Keratinocyte (primary cell): ENCODE data around the gene ZNF316. TPM values are rescaled to one million over a fixed set of nuclear protein-coding genes. Genes with fewer than 3 reads are reported as not detected.

Experiments used
- DNase-seq: peaks from one replicate; pipeline ENCODE4 v3.0.0-alpha.2; 2011; ENCODE audit warnings: low read depth, missing footprints, low spot score
- FAIRE-seq: peaks from 2 replicates; lab custom pipeline; 2011; peaks lifted over from hg19 to GRCh38; lab: Jason Lieb, UNC
- H2AFZ ChIP-seq: 2 replicates; pipeline ENCODE4 v1.6.0; 2012; ENCODE audit warnings: low read length, control low read depth, inconsistent platforms; ENCODE audit not compliant: control insufficient read depth
- H3K27ac ChIP-seq: 2 replicates; pipeline ENCODE4 v1.5.1; 2011; ENCODE audit warnings: low read length; ENCODE audit not compliant: control insufficient read depth, insufficient read depth
- H3K27me3 ChIP-seq: 3 replicates; pipeline ENCODE4 v1.6.0; 2011; ENCODE audit warnings: low read length; ENCODE audit not compliant: control insufficient read depth, insufficient read depth; ENCODE audit errors: extremely low read depth
- H3K36me3 ChIP-seq, 2 experiments: 2 replicates in 1 of 2; 3 replicates in 1 of 2; pipeline ENCODE4 v1.5.1; 2011; ENCODE audit warnings: low read length in 2 of 2, mild to moderate bottlenecking in 1 of 2; ENCODE audit not compliant: control insufficient read depth in 2 of 2, insufficient read depth in 2 of 2; ENCODE audit errors: extremely low read depth in 1 of 2
- H3K4me1 ChIP-seq: 3 replicates; pipeline ENCODE4 v1.5.1; 2011; ENCODE audit warnings: low read length; ENCODE audit not compliant: control insufficient read depth, insufficient read depth; ENCODE audit errors: extremely low read depth
- H3K4me2 ChIP-seq: 3 replicates; pipeline ENCODE4 v1.6.0; 2011; ENCODE audit warnings: low read depth, low read length; ENCODE audit not compliant: control insufficient read depth, insufficient read depth; ENCODE audit errors: extremely low read depth
- H3K4me3 ChIP-seq, 3 experiments: fragments of 200-600 bp in 1 of 3; sonication (generic) in 1 of 3; 2 replicates in 2 of 3; 3 replicates in 1 of 3; pipeline ENCODE4 v1.5.1; 2011 to 2016; ENCODE audit warnings: low read length in 3 of 3, mild to moderate bottlenecking in 3 of 3, control low read depth in 2 of 3, inconsistent platforms in 1 of 3, low read depth in 1 of 3, mixed read lengths in 1 of 3, mixed run types in 1 of 3, moderate library complexity in 1 of 3; ENCODE audit not compliant: control insufficient read depth in 2 of 3, insufficient read depth in 2 of 3; ENCODE audit errors: extremely low read depth in 1 of 3
- H3K79me2 ChIP-seq: 2 replicates; pipeline ENCODE4 v1.6.0; 2012; ENCODE audit warnings: low read length; ENCODE audit not compliant: control insufficient read depth, insufficient read depth
- H3K9ac ChIP-seq: 3 replicates; pipeline ENCODE4 v1.6.0; 2011; ENCODE audit warnings: low read length; ENCODE audit not compliant: control insufficient read depth, insufficient read depth; ENCODE audit errors: extremely low read depth
- H3K9me1 ChIP-seq: 3 replicates; pipeline ENCODE4 v1.6.0; 2011; ENCODE audit warnings: low read length; ENCODE audit not compliant: control insufficient read depth, insufficient read depth; ENCODE audit errors: extremely low read depth
- H3K9me3 ChIP-seq: 2 replicates; pipeline ENCODE4 v1.5.1; 2012; ENCODE audit warnings: low read depth, low read length; ENCODE audit not compliant: control insufficient read depth
- H4K20me1 ChIP-seq: 3 replicates; pipeline ENCODE4 v1.6.0; 2011; ENCODE audit warnings: low read length; ENCODE audit not compliant: control insufficient read depth, insufficient read depth; ENCODE audit errors: extremely low read depth
- CTCF ChIP-seq, 3 experiments: IDR thresholded peaks in 1 of 3; conservative IDR thresholded peaks in 1 of 3; optimal IDR thresholded peaks in 1 of 3; 2 replicates in 2 of 3; 3 replicates in 1 of 3; pipeline versions ENCODE3 to v1.5.1; 2011; ENCODE audit warnings: low read length in 3 of 3, mild to moderate bottlenecking in 3 of 3, moderate library complexity in 2 of 3, control low read depth in 1 of 3, inconsistent platforms in 1 of 3; ENCODE audit not compliant: insufficient read depth in 2 of 3; ENCODE audit errors: extremely low read depth in 1 of 3
- EZH2 ChIP-seq: IDR thresholded peaks from one replicate; pipeline ENCODE4 v1.6.1; 2012; ENCODE audit warnings: inconsistent platforms, mild to moderate bottlenecking, low read length, moderate library complexity
- dilution Hi-C: fragments of 300-500 bp; cut with MboI; formaldehyde crosslinking; loops from one replicate; pipeline ENCODE4 v1.7.0; 2020; ENCODE audit warnings: low sequenced_read_pairs; ENCODE audit not compliant: extremely low pct_ligation_motif_present
- polyA plus RNA-seq, 5 experiments: library from polyadenylated mRNA; depleted of rRNA in 3 of 5; stranded (reverse) in 3 of 5; stranded (forward) in 1 of 5; unstranded in 1 of 5; fragments of >200 nt; gene quantifications; 1 replicate in 1 of 5; 2 replicates in 3 of 5; 3 replicates in 1 of 5; pipeline versions ENCODE4 v1.2.1 to v1.2.3, GENCODE V29; 2011 to 2012; ENCODE audit warnings: missing spikeins in 2 of 5, low read depth in 1 of 5, low replicate concordance in 1 of 5

Gene ZNF316
- polyA plus RNA-seq, 1 donor (not counting 4 experiments of a cell fraction or from before 2014, with no cell fraction given), result 5.1 TPM

GRCh38 chr7:6630007-6630849 lies 6.9 kb upstream of the ZNF316 start:
- Histone ChIP-seq H4K20me1 (no peaks in the 10 kb centered on the region), H3K79me2 (no peaks in the 10 kb centered on the region), H3K9me1 (no peaks in the 10 kb centered on the region), H3K27me3 (no peaks in the 10 kb centered on the region), H3K4me2 (no peak overlapping the region), H3K4me1 (peaks cover 6% of the 10 kb centered on the region), H3K4me3 (no peak overlapping the region), H3K27ac (no peak overlapping the region), H2AFZ (no peak overlapping the region), H3K36me3 (no peaks in the 10 kb centered on the region), H3K9me3 (no peaks in the 10 kb centered on the region), H3K9ac (no peak overlapping the region)
- FAIRE-seq (no peak), DNase-seq (no peak)
- TF ChIP-seq CTCF (optimal IDR thresholded peaks at IDR 0.05 in 1 of 3, IDR thresholded peaks at IDR 0.05 in 1 of 3, conservative IDR thresholded peaks at IDR 0.05 in 1 of 3; ENCODE audit: extremely low read depth in 1 of 3, insufficient read depth in 2 of 3, low read length in 3 of 3) (no peak), EZH2 (no peak)
- dilution Hi-C loops, result no loop called here

DNA sequence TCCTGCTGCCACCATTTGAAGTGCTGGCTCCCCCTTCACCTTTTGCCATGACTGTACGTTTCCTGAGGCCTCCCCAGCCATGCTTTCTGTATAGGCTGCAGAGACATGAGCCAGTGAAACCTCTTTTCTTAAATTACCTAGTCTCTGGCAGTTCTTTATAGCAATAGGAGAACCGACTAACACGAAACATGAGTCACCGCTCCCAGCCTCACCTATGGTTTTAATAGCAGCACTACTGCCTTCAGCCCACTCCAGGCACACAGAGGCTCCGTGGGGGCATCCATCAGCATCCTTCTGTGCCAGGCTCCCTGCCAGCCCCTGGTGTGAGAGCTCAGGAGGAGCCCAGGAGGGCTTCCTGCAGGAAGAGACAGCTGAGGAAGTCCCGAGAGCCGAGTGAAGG lies 5.5 kb upstream of the ZNF316 start:
- dilution Hi-C loops, result no loop called here
- H3K4me2 ChIP-seq, result no peak overlapping the region
- FAIRE-seq (no peak), DNase-seq (no peak)
- H3K4me1 ChIP-seq, result peaks cover 6% of the 10 kb centered on the region
- no peaks in the 10 kb centered on the region for H3K79me2 ChIP-seq
- H4K20me1 ChIP-seq, result no peaks in the 10 kb centered on the region
- no peaks in the 10 kb centered on the region for H3K27me3 ChIP-seq
- H3K9ac ChIP-seq, result no peak overlapping the region
- H3K9me3 ChIP-seq, result no peaks in the 10 kb centered on the region
- no peaks in the 10 kb centered on the region for H3K9me1 ChIP-seq
- no peak overlapping the region for H2AFZ ChIP-seq
- H3K36me3 ChIP-seq, result no peaks in the 10 kb centered on the region
- no peak overlapping the region for H3K4me3 ChIP-seq
- TF ChIP-seq EZH2 (no peak), CTCF (optimal IDR thresholded peaks at IDR 0.05 in 1 of 3, IDR thresholded peaks at IDR 0.05 in 1 of 3, conservative IDR thresholded peaks at IDR 0.05 in 1 of 3; ENCODE audit: extremely low read depth in 1 of 3, insufficient read depth in 2 of 3, low read length in 3 of 3) (no peak)
- no peak overlapping the region for H3K27ac ChIP-seq
